ENCODE measurements around the gene OR2A25.

DNA sequence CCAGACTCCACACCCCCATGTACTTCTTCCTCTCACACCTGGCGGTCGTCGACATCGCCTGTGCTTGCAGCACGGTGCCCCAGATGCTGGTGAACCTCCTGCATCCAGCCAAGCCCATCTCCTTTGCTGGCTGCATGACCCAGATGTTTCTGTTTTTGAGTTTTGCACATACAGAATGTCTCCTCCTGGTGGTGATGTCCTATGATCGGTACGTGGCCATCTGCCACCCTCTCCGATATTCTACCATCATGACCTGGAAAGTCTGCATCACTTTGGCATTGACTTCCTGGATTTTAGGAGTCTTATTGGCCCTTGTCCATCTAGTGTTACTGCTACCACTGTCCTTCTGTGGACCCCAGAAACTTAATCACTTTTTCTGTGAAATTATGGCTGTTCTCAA lies 4.8 kb downstream of the OR2A25 start:
- TF ChIP-seq, protein P1, sequence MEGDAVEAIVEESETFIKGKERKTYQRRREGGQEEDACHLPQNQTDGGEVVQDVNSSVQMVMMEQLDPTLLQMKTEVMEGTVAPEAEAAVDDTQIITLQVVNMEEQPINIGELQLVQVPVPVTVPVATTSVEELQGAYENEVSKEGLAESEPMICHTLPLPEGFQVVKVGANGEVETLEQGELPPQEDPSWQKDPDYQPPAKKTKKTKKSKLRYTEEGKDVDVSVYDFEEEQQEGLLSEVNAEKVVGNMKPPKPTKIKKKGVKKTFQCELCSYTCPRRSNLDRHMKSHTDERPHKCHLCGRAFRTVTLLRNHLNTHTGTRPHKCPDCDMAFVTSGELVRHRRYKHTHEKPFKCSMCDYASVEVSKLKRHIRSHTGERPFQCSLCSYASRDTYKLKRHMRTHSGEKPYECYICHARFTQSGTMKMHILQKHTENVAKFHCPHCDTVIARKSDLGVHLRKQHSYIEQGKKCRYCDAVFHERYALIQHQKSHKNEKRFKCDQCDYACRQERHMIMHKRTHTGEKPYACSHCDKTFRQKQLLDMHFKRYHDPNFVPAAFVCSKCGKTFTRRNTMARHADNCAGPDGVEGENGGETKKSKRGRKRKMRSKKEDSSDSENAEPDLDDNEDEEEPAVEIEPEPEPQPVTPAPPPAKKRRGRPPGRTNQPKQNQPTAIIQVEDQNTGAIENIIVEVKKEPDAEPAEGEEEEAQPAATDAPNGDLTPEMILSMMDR (IDR thresholded peaks at IDR 0.05): no peak
- TF ChIP-seq POLR2A (IDR thresholded peaks at IDR 0.05): no peak
- TF ChIP-seq POLR2AphosphoS5 (IDR thresholded peaks at IDR 0.05): no peak

Measured in breast epithelium (tissue), 3 donors.